Posterior vena cava (tissue), 2 donors: Measurements from ENCODE around the gene OR11G2. TPM values are rescaled to one million over a fixed set of nuclear protein-coding genes. Genes with fewer than 3 reads are reported as not detected.
"Not testable (repeated sequence)": the region's sequence is repeated elsewhere in the genome, so short reads cannot be mapped to it uniquely, and the experiment has no call there.

Source experiments
- DNase-seq: peaks from one replicate; pipeline ENCODE4 v3.0.0-alpha.2; 2020; ENCODE audit warnings: low spot score
- intact Hi-C, 2 donors: fragments of 100-400 bp; cut with DNase I; formaldehyde crosslinking; loops; one replicate each; pipeline versions ENCODE4 v1.14.1 to v1.14.2; 2022 to 2023
- total RNA-seq, 2 donors: library from RNA; stranded (reverse); fragmentation: NEBNext Ultra II Directional; extraction: Animal tissue kit (Norgen Biotek cat#: 25700); gene quantifications; one replicate each; pipeline ENCODE4 v1.2.1, GENCODE V29; 2021
- donor health status: DM: yes; HTN: yes; CAD: no.
- donor health status: DM: yes; HTN: yes; CAD: no.

Gene OR11G2
- total RNA-seq, 2 donors from 2014 or later = not detected

DNA sequence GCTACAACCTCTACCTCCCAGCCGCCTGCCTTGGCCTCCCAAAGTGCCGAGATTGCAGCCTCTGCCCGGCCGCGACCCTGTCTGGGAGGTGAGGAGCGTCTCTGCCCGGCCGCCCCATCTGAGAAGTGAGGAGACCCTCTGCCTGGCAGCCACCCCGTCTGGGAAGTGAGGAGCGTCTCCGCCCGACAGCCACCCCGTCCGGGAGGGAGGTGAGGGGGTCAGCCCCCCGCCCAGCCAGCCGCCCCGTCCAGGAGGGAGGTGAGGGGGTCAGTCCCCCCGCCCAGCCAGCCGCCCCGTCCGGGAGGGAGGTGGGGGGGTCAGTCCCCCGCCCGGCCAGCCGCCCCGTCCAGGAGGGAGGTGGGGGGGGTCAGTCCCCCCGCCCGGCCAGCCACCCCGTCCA, 21.7 kb downstream of the OR11G2 start:
- DNase-seq, intact Hi-C loops: not testable (repeated sequence)

- no peak for DNase-seq
- intact Hi-C loops = no loop called here
Measured at GRCh38 chr14:20215196-20215595, 24.5 kb downstream of the OR11G2 start.

- no peak for DNase-seq
- intact Hi-C loops = no loop called here
Measured at GRCh38 chr14:20219033-20219432, 28.3 kb downstream of the OR11G2 start.

DNA sequence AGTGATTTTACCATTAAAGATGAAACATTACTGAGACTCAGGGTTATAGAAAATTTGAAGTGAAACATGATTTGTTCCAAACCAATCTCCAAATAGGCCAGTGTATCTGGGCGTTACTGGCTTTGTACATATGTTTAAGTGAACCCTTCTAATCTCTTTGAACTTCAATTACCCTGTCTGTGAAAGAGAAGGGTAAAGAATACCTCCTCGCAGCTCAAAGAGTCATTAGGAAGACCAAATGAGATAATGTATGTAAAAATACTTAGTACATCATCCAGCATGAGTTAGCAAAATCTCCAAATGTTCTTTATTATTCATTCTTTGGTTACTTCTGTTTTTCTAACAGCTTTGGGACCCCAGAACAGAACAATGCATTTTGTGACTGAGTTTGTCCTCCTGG, 32.7 kb downstream of the OR11G2 start, which contains the start of gene OR11H6:
Gene OR11H6 (plus strand): TSS at position 301 of the 400 bp plus-strand sequence. CDS start 0 bp downstream, at position 301.
- DNase-seq = no peak
- intact Hi-C loops = no loop called here

DNA sequence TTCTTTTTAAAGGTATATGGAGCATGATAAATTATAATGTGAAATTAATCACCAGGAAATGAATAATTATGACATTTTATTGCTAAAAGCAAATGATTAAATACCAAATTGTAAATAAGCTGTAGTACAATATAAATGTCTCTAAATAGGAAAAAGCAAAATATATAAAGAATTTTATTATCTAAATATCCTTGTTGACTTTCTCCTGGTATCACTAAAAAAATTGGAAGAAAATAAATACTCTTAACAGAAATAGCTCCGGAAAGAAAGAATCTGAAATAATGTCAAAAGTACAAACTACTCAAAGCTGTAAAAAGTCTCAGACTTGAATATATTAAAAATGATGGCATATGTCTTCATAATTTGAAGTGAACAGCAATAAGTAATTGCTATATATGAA, 38.0 kb downstream of the OR11G2 start, which contains the start of gene OR11H7:
Gene OR11H7 (plus strand): TSS at position 301 of the 400 bp plus-strand sequence.
- no peak for DNase-seq
- intact Hi-C loops = no loop called here

- intact Hi-C loops, DNase-seq: not testable (repeated sequence)
Measured at GRCh38 chr14:20235415-20235814, 44.7 kb downstream of the OR11G2 start.

DNA sequence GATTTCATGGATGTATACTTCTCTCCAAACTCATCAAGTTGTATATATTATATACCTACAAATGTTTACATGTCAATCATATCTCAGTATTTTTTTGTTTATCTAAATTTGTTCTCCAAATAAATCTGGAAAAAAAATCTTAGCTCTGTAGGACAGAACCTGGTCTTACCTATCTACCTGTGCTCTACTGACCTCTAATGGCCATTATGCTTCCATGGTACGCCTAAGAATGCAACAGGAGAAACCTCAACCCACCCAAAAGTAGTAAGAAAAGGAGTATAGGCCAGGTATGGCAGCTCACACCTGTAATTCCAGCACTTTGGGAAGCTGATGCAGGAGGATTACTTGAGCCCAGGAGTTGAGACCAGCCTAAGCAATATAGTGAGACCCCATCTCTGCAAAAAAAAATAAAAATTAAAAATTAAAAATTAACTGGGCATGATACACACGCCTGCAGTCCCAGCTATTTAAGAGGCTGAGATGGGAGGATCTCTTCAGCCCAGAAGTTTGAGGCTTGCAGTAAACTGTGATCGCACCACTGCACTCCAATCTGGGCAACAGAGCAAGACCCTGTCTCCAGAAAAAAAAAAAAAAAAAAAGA, 57.0 kb downstream of the OR11G2 start:
- DNase-seq = no peak
- intact Hi-C loops = no loop called here

Other genes starting within 250 kb of the OR11G2 start
- gene OR4K15, start 215.3 kb upstream of the OR11G2 start, total RNA-seq = not detected
- not detected for gene OR4Q2, start 188.7 kb upstream of the OR11G2 start, total RNA-seq
- not detected for gene OR4K14, start 171.6 kb upstream of the OR11G2 start, total RNA-seq
- not detected for gene OR4K13, start 154.9 kb upstream of the OR11G2 start, total RNA-seq
- gene OR4L1, start 130.9 kb upstream of the OR11G2 start, total RNA-seq = not detected
- gene OR4K17, start 80.2 kb upstream of the OR11G2 start, total RNA-seq = not detected
- not detected for gene OR4N5, start 52.1 kb upstream of the OR11G2 start, total RNA-seq
- not detected for gene OR11H6, start 32.8 kb downstream of the OR11G2 start, total RNA-seq
- gene OR11H7, start 38.1 kb downstream of the OR11G2 start, total RNA-seq = not detected
- gene OR11H4, start 48.4 kb downstream of the OR11G2 start, total RNA-seq = not detected
- gene TTC5, start 115.1 kb downstream of the OR11G2 start, total RNA-seq = 10 to 100 TPM; 12.4 to 15.0 TPM
- 10 to 100 TPM; 28.9 to 31.1 TPM for gene CCNB1IP1, start 142.4 kb downstream of the OR11G2 start, total RNA-seq
- 10 to 100 TPM; 11.9 to 15.5 TPM for gene PARP2, start 152.7 kb downstream of the OR11G2 start, total RNA-seq
- gene TEP1, start 222.6 kb downstream of the OR11G2 start, total RNA-seq = 10 to 100 TPM; 36.1 to 38.7 TPM
- gene KLHL33, start 245.3 kb downstream of the OR11G2 start, total RNA-seq = 1 to 10 TPM in 1 of 2 donors, under 1 TPM in 1; 0.52 to 1.2 TPM